OCI-LY7 (cell line): ENCODE data around the gene IKZF3. TPM values are rescaled to one million over a fixed set of nuclear protein-coding genes. Genes with fewer than 3 reads are reported as not detected.
"Not testable (repeated sequence)": the region's sequence is repeated elsewhere in the genome, so short reads cannot be mapped to it uniquely, and the experiment has no call there.

Experiments used
- BruUV-seq: library from RNA; stranded (reverse); fragments of 400-500 nt; replicated peaks from 2 replicates; lab custom pipeline; 2021; lab: Mats Ljungman, UMichigan
- CTCF ChIA-PET: fragments of 300-600 bp; sonication (Branson Sonifier 250); formaldehyde crosslinking; loops from one replicate; lab custom pipeline; 2022; ENCODE audit warnings: antibody characterized with exemption; ENCODE audit not compliant: unreplicated experiment; lab: Charles Lee
- POLR2A ChIA-PET: fragments of 300-600 bp; sonication (Branson Sonifier 250); formaldehyde crosslinking; loops from one replicate; lab custom pipeline; 2022; ENCODE audit warnings: antibody characterized with exemption; lab: Charles Lee
- DNase-seq: peaks from one replicate; pipeline ENCODE4 v3.0.0-alpha.2; 2015; ENCODE audit warnings: low spot score
- H2AFZ ChIP-seq: fragments of 200-600 bp; sonication (generic), shearing (Covaris generic); 2 replicates; pipeline ENCODE4 v1.6.1; 2014; ENCODE audit warnings: mild to moderate bottlenecking, antibody characterized with exemption, low read length, moderate library complexity
- H3K27ac ChIP-seq: fragments of 200-600 bp; sonication (generic); 2 replicates; pipeline ENCODE4 v1.5.1; 2014; ENCODE audit warnings: mixed run types, low read depth, mild to moderate bottlenecking, moderate library complexity, low read length, inconsistent platforms; ENCODE audit not compliant: poor library complexity, severe bottlenecking
- H3K36me3 ChIP-seq: fragments of 200-600 bp; sonication (generic); 2 replicates; pipeline ENCODE4 v1.6.1; 2014; ENCODE audit warnings: mild to moderate bottlenecking, antibody characterized with exemption, low read length, moderate library complexity, mixed read lengths; ENCODE audit not compliant: insufficient read depth
- H3K4me1 ChIP-seq: fragments of 200-600 bp; sonication (generic); 2 replicates; pipeline ENCODE4 v1.5.1; 2014; ENCODE audit warnings: mild to moderate bottlenecking, low read length; ENCODE audit not compliant: insufficient read depth, poor library complexity, severe bottlenecking
- H3K4me2 ChIP-seq: fragments of 200-600 bp; sonication (generic); 2 replicates; pipeline ENCODE4 v1.6.1; 2014; ENCODE audit warnings: mild to moderate bottlenecking, low read length
- H3K4me3 ChIP-seq: fragments of 200-600 bp; sonication (generic); 2 replicates; pipeline ENCODE4 v1.5.1; 2014; ENCODE audit warnings: mild to moderate bottlenecking, low read depth, low read length; ENCODE audit not compliant: poor library complexity, severe bottlenecking
- H3K79me2 ChIP-seq: fragments of 200-600 bp; sonication (generic); 2 replicates; pipeline ENCODE4 v1.6.1; 2016; ENCODE audit warnings: low read depth, mild to moderate bottlenecking, low read length, moderate library complexity, mixed read lengths; ENCODE audit not compliant: insufficient read depth
- H3K9me2 ChIP-seq: fragments of 200-600 bp; sonication (generic); 2 replicates; pipeline ENCODE4 v1.6.1; 2016; ENCODE audit warnings: mild to moderate bottlenecking, low read length, mixed read lengths; ENCODE audit not compliant: insufficient read depth
- H3K9me3 ChIP-seq: fragments of 200-600 bp; sonication (generic); 2 replicates; pipeline ENCODE4 v1.6.1; 2014; ENCODE audit warnings: mild to moderate bottlenecking, mixed run types, low read length, mixed read lengths
- H4K20me1 ChIP-seq: fragments of 200-600 bp; sonication (generic); 2 replicates; pipeline ENCODE4 v1.6.1; 2014; ENCODE audit warnings: mild to moderate bottlenecking, antibody characterized with exemption, low read length, moderate library complexity, mixed read lengths; ENCODE audit not compliant: insufficient read depth
- CTCF ChIP-seq: fragments of 200-600 bp; sonication (generic); conservative IDR thresholded peaks from 2 replicates; pipeline ENCODE4 v1.5.1; 2014; ENCODE audit warnings: mild to moderate bottlenecking, antibody characterized with exemption, low read length, moderate library complexity, mixed read lengths
- EZH2phosphoT487 ChIP-seq: fragments of 200-600 bp; sonication (generic); IDR thresholded peaks from 2 replicates; pipeline ENCODE4 v1.6.1; 2018; ENCODE audit warnings: low read depth, borderline replicate concordance, mild to moderate bottlenecking, mixed run types, antibody characterized with exemption, low read length, moderate library complexity, mixed read lengths
- intact Hi-C: fragments of 100-400 bp; cut with micrococcal nuclease; formaldehyde crosslinking; loops from one replicate; pipeline ENCODE4 v1.10.0; 2022; ENCODE audit not compliant: unreplicated experiment
- total RNA-seq, 2 experiments: library from RNA; depleted of rRNA in 1 of 2; stranded (reverse); fragments of >200 nt in 1 of 2; shearing (Covaris generic) in 1 of 2; gene quantifications; 2 replicates each; pipeline ENCODE4 v1.2.3, GENCODE V29; 2014 to 2022

Gene IKZF3
- total RNA-seq, 2 experiments from 2014 or later, result 54.7 to 134 TPM

DNA sequence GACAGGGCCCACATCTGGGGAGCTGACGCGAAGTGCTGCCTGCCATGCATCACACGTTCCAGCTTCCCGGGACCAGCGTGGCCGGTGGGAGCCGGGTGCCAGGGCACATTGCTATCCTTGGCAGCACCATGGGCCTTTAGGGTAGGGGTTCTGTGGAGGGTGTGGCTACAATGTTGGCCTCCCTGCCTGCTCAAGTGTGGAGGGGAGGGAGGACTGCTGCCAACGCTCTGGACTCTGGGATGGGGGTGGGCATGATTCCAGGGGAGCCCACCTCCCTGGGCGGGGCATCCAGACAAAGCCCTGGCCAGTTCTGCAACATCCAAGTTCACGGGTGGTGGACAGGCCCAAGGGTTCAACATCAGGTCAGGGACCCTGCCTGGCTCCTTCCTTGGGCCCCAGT is 112.5 kb downstream of the IKZF3 start:
- Histone ChIP-seq H3K4me2 (no peak overlapping the region), H3K4me3 (no peak overlapping the region), H3K79me2 (no peaks in the 10 kb centered on the region), H3K9me3 (no peaks in the 10 kb centered on the region), H4K20me1 (no peaks in the 10 kb centered on the region), H3K36me3 (no peaks in the 10 kb centered on the region), H2AFZ (no peak overlapping the region), H3K4me1 (peaks cover 46% of the 10 kb centered on the region), H3K9me2 (no peaks in the 10 kb centered on the region), H3K27ac (no peak overlapping the region)
- ChIA-PET POLR2A (interaction anchor here (0.6 to 0.7 kb wide), 2 partner anchors 10 to 92 kb away, joined by 3 read pairs; no protein-coding TSS in a partner anchor), CTCF (interaction anchor here (0.6 kb wide), 1 partner anchor 33 kb away, joined by 3 read pairs; no protein-coding TSS in a partner anchor)
- intact Hi-C loops, result loop anchor here (5.0 to 10.0 kb wide), 3 partner anchors 64 to 297 kb away; partner anchors contain the start of genes MED1 and PGAP3
- no TSS peak for BruUV-seq
- no peak for TF ChIP-seq EZH2phosphoT487
- DNase-seq, result no peak

GRCh38 chr17:39751016-39751543 is 113.0 kb downstream of the IKZF3 start:
- H4K20me1 ChIP-seq, result no peaks in the 10 kb centered on the region
- no peak overlapping the region for H2AFZ ChIP-seq
- intact Hi-C loops, result loop anchor here (5.0 to 10.0 kb wide), 3 partner anchors 64 to 296 kb away; partner anchors contain the start of genes MED1 and PGAP3
- no peaks in the 10 kb centered on the region for H3K9me2 ChIP-seq
- no peaks in the 10 kb centered on the region for H3K79me2 ChIP-seq
- POLR2A ChIA-PET, result no interaction called here
- H3K36me3 ChIP-seq, result no peaks in the 10 kb centered on the region
- BruUV-seq, result no TSS peak
- CTCF ChIA-PET, result interaction anchor here (0.6 kb wide), 1 partner anchor 33 kb away, joined by 3 read pairs; no protein-coding TSS in a partner anchor
- no peaks in the 10 kb centered on the region for H3K9me3 ChIP-seq
- no peak overlapping the region for H3K4me3 ChIP-seq
- no peak for TF ChIP-seq CTCF
- no peak overlapping the region for H3K27ac ChIP-seq
- H3K4me2 ChIP-seq, result no peak overlapping the region
- peaks cover 41% of the 10 kb centered on the region for H3K4me1 ChIP-seq
- no peak for DNase-seq

- intact Hi-C loops, result loop anchor here (5.0 to 10.0 kb wide), 3 partner anchors 63 to 296 kb away; partner anchors contain the start of genes MED1 and PGAP3
- no peak for TF ChIP-seq EZH2phosphoT487
- TF ChIP-seq CTCF, result no peak
- POLR2A ChIA-PET, result interaction anchor here (0.6 kb wide), 1 partner anchor 11 kb away, joined by 3 read pairs; no protein-coding TSS in a partner anchor
- no TSS peak for BruUV-seq
- Histone ChIP-seq H3K79me2 (no peaks in the 10 kb centered on the region), H2AFZ (no peak overlapping the region), H3K9me2 (no peaks in the 10 kb centered on the region), H3K36me3 (no peaks in the 10 kb centered on the region), H3K27ac (no peak overlapping the region), H3K9me3 (no peaks in the 10 kb centered on the region), H4K20me1 (no peaks in the 10 kb centered on the region), H3K4me1 (peaks cover 34% of the 10 kb centered on the region), H3K4me2 (no peak overlapping the region), H3K4me3 (no peak overlapping the region)
- no peak for DNase-seq
- CTCF ChIA-PET, result no interaction called here
Measured at GRCh38 chr17:39750131-39751015, 113.7 kb downstream of the IKZF3 start.

DNA sequence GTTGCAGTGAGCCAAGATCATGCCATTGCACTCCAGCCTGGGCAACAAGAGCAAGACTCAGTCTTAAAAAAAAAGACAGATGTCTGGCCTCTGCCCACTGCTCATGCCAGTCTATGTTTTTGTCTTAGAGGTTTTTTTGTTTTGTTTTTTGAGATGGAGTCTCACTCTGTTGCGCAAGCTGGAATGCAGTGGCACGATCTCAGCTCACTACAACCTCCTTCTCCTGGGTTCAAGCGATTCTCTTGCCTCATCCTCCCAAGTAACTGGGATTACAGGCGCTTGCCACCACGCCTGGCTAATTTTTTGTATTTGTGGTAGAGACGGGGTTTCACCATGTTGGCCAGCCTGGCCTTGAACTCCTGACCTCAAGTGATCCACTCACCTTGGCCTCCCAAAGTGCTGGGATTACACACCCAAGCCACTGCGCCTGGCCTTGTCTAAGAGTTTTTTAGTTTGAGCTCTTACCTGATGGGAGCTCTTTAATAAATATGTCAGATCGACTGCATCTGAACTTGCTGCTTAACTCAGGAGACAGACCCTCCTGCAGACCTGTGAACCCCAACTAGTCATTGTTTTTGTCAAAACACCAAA is 115.6 kb downstream of the IKZF3 start:
- H3K79me2 ChIP-seq, H3K9me2 ChIP-seq, H3K4me2 ChIP-seq, H3K9me3 ChIP-seq, CTCF ChIA-PET, intact Hi-C loops, H3K27ac ChIP-seq, H4K20me1 ChIP-seq, DNase-seq, BruUV-seq, H2AFZ ChIP-seq, H3K4me3 ChIP-seq, H3K36me3 ChIP-seq: not testable (repeated sequence)
- peaks cover 20% of the 10 kb centered on the region for H3K4me1 ChIP-seq
- POLR2A ChIA-PET, result interaction anchor here (0.7 kb wide), 1 partner anchor 77 kb away, joined by 3 read pairs; no protein-coding TSS in a partner anchor
